Mucosa of gallbladder (tissue), 1 donor: Measurements from ENCODE around the gene PXYLP1. TPM values are rescaled to one million over a fixed set of nuclear protein-coding genes. Genes with fewer than 3 reads are reported as not detected.
A peak's percentile ranks its signal among the peaks of the same experiment; 100 is the strongest.
"Not testable (repeated sequence)": the region's sequence is repeated elsewhere in the genome, so short reads cannot be mapped to it uniquely, and the experiment has no call there.

Source experiments
- DNase-seq: peaks from one replicate; pipeline ENCODE4 v3.0.0-alpha.2; 2020; ENCODE audit warnings: low spot score
- total RNA-seq: library from RNA; stranded (reverse); gene quantifications from one replicate; pipeline ENCODE4 v1.2.1, GENCODE V29; 2021
- donor health status: DM: no; HTN: no; CAD: no.

Gene PXYLP1
- total RNA-seq, 1 donor from 2014 or later, result 14.1 TPM

DNA sequence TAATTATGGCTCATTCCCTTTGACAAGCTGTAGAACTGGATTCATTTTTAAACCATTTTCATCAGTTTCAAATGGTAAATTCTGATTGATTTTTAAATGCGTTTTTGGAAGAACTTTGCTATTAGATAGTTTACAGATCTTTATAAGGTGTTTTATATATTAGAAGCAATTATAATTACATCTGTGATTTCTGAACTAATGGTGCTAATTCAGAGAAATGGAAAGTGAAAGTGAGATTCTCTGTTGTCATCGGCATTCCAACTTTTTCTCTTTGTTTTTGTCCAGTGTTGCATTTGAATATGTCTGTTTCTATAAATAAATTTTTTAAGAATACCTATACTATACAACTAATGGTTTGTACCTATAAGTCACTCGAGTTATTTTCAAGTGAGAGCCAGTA is 62.7 kb downstream of the PXYLP1 start:
- no peak for DNase-seq

DNA sequence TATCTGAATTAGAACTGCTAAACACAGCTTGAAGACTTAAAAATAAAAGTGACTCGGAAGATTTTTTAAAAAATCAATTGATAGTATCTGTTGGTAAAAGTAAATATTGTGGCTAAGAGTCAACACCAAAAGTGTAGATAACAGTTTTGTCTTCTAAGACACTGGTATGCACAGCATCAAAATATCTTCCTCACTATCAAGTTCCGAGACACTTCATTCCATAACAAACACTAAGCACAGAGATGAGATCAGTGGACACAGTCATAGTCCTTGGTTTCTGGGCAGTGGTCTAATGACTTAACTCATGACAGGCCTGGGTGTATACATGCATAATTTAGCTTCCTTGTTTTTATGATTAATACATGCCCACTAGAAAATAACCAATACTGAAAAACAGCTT is 63.2 kb downstream of the PXYLP1 start:
- no peak for DNase-seq

DNA sequence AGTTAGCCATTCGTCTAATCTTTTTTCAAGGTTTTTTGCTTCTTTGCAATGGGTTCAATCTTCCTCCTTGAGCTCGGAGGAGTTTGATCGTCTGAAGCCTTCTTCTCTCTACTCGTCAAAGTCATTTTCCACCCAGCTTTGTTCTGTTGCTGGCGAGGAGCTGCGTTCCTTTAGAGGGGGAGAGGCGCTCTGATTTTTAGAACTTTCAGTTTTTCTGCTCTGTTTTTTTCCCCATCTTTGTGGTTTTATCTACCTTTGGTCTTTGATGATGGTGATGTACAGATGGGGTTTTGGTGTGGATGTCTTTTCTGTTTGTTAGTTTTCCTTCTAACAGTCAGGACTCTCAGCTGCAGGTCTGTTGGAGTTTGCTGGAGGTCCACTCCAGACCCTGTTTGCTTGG is 68.8 kb downstream of the PXYLP1 start:
- not testable (repeated sequence) for DNase-seq

DNA sequence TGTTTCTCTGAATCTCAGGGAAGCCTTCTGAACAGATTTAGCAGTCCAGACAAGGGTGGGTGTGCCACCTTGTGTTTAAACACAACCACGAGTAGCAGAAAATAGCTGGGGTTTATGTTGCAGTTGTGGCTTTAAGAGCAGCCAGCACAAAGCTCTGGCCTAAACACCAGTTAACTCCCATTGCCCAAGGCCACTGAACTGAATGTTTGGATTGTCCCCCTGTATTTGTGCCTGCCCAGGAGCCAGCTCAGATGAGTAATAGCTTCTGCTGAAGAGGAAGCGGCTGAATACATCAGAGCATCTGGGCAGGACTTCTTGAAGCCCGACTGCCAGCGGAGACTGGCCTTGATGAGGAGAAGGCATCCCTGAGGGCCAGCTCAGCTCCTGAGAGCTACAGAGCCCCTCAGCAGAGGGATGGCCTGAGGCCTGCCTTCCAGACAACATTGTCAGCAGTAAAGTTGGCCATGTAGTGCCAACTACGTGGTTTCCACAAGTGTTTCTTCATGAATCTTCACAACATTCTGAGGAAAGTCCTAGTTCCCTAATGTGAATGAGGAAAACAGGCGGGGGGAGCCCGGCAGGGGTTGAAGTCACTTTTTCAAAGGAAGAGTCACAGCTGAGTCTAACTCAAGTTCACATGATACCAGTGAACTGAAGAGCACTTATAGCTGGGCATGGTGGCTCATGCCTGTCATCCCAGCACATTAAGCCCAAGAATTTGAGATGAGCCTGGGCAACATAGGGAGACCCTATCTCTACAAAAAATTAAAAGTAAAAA is 70.9 kb downstream of the PXYLP1 start:
- no peak for DNase-seq

DNA sequence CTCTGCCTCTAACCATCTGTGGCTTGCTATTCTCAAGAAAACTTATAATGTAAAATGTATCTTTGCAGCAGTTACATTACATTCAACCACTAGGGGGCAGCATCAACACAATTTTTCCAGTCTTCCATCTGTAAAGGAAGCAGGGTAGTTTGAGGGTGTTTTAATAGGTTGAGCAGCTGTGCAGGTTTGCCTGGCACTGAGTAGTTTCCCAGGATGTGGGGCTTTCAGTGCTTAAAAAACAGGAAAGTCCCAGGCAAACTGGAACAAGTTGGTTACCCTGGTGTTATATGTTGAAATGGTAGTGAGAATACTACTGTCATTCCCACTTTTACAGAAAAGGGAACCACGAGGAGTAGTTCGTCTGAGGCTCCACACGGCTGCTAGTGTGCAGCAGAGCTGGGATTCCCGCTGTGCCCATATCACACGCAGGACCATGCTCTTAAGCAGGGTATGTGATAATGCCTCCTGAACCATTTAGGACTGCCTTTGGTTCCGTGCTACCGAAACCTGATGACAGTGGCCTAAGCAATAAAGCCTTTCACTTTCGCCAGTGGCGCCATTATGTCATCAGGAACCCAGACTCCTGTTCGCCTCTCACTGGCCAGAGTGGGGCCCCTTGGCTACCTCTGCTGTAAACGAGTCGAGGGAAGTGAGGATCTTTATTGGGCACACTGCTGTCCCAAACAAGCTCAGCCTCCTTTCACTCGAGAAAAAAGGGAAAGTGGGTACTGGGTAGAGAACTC is 72.0 kb downstream of the PXYLP1 start:
- DNase-seq, result peak; percentile 78

DNA sequence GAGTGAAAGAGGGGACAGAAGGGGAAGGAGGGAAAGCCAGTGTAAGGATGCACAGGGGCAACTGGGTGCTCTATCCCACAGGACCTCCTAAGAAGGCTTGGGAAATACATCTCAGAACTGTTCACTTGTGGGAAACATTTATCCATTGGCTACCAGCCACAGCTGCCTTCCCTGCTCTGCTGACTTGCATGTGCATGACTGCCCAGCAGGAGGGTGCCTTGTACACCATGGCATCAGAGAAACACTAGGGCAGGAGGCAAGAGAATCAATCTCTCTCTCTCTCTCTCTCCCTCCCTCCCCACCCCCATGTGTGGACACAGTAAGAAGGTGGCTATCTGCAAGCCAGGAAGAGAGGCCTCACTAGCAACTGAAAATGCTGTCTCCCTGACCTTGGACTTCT is 73.8 kb downstream of the PXYLP1 start:
- no peak for DNase-seq

DNA sequence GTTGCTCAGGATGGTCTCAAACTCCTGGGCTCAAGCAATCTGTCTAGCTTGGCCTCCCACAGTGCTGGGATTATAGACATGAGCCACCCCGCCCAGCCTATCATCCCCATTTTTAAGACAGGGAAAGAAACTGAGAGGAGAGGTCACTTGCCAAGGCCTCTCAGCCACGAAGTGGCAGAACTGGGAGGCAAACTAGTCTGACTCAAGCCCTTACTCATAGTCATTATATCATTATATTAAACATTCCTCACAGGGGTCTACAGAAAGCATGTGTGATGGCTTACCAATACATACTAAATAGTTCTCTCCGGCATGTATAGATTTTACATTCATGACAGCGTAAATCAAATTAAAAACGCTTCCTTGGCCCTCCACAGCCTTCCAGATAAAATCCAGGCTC is 74.7 kb downstream of the PXYLP1 start:
- no peak for DNase-seq

DNA sequence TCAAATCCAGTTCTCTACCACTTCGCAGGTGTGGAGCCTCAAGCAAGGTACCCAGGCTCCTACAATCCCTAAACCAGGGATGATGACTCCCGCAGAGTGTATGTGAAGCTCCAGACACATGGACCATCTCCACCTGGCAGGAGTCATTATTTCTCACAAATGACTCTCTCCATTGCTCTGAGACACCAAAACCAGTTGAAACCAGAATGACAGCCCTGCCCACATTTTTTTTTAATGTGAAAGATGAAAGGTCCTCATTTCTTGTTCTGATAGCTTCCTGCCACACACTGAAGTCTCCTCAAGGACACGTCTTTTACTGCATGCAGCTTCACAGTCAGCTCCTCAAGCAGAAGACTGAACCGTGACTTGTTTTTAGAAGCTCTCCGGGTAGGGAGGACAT is 75.3 kb downstream of the PXYLP1 start:
- DNase-seq, result no peak

DNA sequence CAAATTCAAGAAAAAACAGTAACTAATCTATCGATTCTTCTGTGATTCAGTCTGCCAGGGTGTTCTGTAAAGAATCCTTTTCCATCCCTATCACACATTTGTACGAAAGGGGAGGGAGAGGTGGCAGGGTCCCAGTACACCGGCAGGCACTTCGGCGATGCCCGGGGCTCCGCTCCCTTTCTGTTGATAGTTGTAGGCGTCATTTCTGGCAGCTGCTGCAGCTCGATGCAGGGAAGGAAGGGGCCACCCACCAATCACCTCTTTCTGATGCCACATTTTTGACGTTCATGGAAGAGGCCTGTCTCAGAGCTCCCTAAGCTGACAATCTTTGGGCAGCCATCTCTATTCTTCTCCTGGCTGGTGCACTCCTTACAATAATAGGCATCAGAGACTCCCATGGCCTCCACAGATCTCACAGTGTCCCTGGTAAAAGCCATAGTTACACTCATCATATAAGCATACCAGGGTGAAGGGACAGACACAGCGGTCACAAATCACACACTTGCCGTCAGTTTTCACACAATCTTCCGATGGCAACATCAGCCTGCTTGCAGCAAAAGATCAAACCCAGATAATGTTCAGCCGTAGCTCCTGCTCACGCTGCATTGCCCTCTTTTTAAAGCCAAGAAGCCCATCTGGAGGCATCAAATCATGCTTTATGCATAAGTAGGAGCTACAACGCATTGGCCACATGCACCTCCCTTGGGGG is 75.9 kb downstream of the PXYLP1 start:
- no peak for DNase-seq

DNA sequence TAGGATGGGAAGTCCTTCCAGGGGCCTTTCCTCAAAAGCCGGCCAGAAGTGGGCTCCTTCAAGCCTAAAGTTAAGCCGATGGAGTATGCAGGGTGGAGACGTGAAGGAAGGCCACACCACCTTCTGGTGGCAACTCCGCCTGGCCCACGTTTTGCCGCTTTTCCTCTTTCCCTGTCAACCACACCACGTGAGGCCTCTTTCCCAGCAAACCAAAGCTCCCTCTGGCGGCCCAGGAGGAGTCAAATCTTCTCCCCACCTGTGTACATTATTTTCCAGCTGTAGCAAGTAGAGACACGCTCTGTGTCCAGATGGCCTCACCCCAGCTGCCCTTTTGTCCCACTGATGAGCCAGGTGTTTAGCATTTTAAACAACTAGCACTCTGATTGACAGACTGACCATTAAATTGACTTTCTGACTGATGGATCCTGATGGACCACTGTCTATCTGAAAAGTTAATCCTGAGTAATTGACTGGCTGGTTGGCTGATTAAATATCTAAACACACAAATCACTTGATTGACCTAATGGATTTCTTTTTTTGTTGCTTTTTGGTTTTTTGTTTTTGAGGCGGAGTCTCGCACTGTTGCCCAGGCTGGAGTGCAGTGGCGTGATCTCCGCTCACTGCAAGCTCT is 77.1 kb downstream of the PXYLP1 start:
- peak; percentile 55 for DNase-seq

DNA sequence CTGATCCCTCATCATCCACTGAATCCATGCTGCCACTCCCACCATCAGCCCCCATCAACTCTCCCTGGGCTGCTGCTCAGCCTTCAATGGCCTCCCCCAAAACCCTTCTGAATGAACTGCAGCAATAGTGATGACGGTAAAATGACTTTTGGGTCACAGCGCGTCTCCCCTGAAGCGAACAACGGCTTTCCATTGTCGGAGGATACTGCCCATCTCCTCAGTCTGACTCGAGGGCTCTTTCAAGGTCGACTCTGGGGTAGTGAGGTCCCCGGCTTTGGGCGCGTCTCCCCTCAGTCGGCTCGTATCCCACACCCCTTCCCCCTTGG is 79.5 kb downstream of the PXYLP1 start:
- no peak for DNase-seq

DNA sequence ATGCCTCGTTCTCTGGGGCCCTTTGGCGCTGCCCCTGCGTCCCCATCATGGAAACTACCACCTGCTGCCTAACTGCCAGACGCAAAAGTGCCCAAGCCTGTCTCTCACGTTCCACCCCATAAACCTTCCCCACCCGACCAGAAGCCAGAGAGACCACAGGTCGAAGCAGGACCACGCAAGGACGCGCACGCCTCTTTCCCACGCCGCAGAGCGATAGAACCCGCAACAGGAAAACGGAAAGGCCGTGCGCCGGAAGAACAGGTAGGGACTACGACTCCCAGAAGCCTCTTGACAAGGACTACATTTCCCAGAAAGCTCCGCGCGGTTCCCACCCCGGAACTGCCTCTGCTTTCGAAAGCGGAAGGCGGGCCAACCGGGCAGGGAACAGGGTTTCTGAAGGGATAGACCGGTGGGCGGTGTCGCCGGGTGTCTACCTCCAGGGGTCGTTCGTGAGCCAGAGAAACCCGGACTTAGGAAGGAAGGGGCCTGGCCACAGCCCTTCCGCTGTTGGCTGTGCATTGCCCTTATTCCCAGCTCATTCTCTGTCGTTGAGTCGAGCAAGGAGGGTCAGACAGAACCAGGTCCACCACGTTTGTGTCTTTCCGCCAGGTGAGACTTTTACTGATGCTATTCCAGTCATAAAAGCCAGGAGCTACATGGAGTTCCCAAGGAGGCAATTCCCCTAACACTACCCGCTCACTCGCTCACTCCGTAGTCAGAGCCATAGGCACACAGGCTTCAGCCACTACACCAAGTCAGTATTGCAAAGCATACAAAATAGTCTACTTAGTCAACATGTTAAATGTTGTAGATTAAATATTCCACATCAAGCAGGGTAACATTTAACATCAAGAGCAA is 80.1 kb downstream of the PXYLP1 start:
- DNase-seq, result peak; percentile 98

DNA sequence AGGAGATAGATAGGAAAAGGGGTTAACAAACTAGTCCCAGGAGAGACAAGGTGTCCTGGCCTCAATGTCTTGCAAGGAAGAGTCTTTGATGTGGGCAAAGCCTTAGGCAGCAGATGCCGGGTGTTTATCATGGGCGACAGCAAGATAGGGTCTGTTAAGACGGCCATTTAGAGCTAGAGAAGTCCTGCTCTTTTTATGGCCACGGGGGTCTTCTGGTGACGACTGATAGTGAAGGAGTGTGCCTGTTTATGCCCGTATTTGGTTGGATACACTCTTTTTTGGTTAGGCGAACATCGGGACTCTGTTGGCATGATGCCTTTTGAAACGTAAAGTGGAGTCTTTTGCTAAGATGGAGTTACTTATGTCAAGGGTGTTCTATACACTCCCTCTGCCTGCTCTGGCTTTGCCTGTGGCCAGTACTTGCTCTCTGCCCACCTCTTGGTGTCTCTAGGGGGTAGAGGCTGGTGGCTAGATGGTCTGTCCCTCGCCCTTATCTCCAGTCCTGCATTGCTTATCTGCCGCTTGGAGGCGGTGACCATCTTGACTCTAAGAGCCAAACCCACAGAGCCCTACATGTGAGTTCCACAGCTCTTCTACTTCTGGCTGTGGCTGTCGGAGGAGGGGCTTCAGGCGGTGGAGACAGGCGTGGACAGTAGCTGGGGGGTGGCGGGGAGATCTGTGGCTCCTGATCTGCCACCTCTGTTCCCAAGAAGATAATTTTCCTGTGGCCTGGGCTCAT is 80.9 kb downstream of the PXYLP1 start:
- DNase-seq, result no peak

DNA sequence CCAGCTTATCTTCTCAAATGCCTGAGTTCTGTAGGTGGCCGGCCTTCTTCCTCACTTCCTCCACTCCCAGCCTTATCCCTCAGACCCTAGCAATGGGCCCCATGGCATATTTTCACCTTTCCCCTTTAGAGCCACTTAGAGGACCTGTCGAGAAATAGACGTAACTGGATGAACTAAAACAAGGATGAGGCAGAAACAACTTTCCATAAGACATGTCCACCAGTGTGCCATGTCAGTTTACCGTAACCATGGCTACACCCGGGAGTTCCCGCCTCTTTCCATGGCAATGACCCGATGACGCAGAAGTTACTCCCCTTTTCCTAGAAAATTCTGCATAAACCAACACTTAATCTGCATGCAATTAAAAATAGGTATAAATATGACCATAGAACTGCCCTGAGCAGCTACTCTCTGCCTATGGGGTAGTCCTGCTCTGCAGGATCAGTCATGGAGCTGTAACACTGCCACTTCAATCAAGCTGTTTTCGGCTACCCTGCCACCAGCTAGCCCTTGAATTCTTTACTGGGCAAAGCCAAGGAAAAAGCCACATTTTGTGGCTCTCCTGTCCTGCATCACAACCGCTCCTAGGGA is 81.6 kb downstream of the PXYLP1 start:
- DNase-seq, result no peak

DNA sequence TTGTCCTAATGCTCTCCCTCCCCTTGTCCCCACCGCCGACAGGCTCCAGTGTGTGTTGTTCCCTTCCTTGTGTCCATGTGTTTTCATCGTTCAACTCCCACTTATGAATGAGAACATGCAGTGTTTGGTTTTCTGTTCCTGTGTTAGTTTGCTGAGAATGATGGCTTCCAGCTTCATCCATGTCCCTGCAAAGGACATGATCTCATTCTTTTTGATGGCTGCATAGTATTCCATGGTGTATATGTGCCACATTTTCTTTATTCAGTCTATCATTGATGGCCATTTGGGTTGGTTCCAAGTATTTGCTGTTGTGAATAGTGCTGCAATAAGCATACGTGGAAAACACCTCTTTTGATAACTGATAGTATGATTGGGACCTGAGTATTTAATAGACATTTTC is 82.8 kb downstream of the PXYLP1 start:
- not testable (repeated sequence) for DNase-seq

DNA sequence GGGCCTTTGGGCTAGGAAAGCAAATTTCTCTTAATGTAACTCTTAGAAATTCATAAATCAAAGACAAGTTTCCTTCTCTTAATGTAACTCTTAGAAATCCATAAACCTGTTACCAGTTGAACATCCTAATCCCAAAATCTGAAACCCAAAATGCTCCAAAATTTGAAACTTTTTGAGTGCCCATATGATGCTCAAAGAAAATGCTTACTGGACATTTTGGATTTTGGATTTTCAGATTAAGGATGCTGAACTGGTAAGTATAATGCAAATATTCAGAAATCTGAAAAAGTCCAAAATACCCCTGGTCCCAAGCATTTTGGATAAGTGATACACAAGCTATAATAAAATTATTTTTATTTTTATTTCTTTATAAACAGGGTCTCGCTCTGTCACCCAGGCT is 85.2 kb downstream of the PXYLP1 start:
- DNase-seq, result no peak

DNA sequence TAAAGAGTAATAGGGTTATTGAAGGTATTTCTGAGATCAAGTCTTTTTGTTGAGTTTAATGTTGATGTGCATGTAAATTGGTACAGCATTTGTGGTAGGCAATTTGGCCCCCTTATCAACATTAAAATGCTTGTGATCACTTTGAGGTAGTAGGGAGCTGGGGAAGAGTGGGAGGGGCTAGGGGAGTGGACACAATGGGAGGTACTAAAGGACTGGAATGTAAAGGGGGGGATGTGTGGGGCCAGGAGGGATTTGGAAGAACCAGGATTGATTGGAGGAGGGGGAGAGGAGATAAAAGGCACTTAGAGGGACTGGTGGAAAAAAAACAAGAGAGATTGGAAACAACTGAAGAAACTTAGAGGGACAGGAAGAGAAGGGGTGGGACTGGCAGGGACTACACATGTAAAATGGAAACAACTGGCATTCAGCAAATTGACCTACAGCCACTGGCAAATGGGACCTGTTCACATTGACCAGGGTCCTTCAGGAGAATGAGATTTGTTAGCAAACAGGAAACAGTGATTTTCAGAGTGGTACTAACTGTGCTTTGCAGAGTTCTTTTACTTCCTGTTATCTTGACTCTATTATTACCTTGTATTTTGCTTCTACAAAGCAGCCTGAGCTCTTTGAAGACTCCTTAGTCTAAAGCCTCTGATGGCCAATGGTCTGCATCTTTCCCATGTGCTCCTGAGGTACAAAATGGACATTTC is 88.9 kb downstream of the PXYLP1 start:
- DNase-seq, result no peak

DNA sequence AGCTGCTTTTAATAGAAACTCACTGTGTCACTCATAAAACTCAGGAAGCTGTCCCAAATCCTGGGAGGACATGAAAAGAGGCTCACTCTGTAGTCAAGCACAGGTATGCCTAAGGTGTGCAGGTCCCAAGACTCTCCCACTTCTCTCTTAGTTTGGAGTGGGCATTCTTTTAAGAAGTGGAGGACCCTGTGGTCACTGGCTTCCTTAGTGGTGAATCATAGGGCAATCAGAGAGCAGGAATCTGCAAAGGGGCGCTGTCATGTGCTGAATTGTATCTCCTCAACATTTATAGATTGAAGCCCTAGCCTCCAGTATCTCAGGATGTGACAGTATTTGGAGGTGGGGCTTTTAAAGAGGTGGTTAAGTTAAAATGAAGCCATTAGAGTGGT is 89.5 kb downstream of the PXYLP1 start:
- DNase-seq, result no peak

DNA sequence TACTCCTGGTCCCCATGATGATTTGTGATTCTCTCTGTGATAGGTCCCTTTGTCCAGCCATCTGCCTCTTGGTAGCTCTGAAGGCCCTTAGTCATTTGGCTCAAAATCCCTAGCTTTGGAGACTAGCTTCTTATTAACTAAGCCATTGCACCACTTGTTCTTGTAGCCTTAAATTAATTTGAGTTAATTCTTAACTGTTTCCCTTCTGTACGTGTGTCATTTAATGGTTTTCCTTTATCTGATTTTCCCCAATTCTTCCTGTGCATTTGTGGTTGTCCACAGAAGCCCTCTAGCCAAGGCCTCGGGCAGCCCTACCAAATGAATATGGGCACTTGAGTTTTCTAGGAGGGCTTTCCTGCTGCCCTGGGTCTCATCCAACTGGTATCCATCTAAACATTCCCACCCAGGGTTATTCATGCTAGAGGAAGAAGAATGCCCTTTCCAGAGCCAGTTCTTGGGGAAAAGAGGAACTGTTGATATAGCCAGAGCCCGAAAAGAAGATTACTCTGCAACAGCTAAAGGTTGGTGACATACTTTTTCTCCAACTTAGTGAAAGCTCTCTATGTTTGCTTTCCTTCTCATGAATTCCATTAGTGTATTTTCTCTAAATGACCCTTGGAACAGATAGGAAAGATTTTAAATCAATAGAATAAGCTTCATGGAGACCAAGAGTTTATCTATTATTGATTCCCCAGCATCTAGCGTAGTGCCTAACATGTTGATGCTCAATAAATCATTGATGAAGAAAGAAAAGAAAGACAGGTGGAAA is 92.5 kb downstream of the PXYLP1 start:
- no peak for DNase-seq
